ENCODE results near the gene FBRSL1.

FBRSL1 gene

DNA sequence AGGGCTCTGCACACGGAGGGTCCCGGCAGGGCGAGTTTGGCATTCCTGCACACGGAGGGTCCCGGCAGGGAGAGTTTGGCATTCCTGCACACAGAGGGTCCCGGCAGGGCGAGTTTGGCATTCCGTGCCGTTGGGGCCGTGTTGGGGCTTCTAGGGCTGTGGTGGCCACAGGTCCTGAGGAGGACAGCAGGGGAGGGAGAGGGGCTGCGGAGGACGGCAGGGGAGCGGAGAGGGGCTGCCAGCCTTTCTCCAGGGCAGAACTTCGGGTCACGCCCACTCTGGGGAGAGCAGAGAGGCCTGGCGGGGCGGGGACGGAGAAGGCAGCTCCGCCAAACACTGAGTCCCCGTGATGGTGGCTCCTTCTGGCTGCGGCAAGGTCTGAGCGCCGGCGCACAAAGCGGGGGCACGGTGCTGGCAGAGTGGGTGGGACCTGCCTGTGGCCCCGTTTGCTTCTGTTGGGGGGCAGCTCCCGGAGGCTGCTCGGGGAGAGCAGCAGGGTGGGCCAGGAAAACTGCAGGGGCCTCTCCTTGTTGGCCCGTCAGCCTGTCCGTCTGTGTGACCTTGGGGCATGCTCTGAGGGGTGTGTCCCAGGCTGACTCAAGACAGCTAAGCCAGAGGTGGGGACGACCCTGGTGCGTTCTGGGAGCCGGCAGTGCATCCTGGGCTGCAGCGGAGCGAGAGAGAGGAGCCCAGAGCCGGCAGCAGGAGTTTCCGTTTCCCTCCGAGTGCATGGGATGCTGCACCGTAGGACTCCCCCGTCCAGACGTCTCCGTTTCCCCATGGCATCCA is 60.3 kb downstream of the FBRSL1 start:
- TF ChIP-seq CTCF (IDR thresholded peaks at IDR 0.05; ENCODE audit: low read depth, low read length), result no peak
- no peak overlapping the region for H3K4me3 ChIP-seq (ENCODE audit: low read depth, low read length)

DNA sequence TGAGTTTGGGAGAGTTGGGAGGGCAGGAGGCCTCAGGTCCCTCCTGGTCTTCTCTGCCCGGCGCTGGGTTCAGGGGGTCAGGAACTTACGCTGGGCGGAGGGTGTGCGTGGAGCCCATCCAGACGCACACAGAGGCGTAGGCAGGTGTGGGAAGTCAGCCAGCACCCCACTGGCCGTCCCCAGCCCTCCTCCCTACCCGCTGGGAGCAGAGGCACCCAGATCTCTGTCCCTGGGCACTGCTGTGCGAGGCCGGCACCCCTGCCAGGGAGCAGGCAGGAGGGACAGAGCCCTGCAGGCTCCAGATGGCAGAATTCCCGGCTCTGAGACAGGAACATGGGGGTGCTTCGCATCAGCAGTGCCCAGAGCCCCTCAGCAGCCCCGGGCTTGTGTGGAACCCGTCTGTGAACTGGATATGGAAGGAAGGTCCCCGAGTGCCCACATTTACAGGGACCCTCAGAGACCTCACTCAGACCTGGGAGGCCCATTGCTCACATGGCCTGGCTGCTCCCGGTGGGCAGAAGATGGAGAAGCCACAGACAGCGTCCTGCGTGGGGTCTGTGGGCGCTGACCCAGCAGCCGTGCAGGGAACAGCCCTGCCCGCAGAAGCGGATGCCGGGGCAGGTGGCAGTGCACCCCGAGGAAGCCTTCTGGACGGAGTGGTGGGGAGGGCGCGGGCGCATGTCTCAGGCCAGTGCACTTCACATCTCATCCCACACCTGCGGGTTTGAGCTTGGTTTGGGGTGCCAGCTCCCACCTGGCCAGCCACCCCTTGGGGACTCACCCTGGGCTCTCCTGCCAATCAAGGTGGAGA is 61.1 kb downstream of the FBRSL1 start:
- H3K4me3 ChIP-seq (ENCODE audit: low read depth, low read length), result no peak overlapping the region
- no peak for TF ChIP-seq CTCF (IDR thresholded peaks at IDR 0.05; ENCODE audit: low read depth, low read length)

GRCh38 chr12:132551641-132552031 is 61.7 kb downstream of the FBRSL1 start:
- H3K4me3 ChIP-seq (ENCODE audit: low read depth, low read length), result no peak overlapping the region
- no peak for TF ChIP-seq CTCF (IDR thresholded peaks at IDR 0.05; ENCODE audit: low read depth, low read length)

DNA sequence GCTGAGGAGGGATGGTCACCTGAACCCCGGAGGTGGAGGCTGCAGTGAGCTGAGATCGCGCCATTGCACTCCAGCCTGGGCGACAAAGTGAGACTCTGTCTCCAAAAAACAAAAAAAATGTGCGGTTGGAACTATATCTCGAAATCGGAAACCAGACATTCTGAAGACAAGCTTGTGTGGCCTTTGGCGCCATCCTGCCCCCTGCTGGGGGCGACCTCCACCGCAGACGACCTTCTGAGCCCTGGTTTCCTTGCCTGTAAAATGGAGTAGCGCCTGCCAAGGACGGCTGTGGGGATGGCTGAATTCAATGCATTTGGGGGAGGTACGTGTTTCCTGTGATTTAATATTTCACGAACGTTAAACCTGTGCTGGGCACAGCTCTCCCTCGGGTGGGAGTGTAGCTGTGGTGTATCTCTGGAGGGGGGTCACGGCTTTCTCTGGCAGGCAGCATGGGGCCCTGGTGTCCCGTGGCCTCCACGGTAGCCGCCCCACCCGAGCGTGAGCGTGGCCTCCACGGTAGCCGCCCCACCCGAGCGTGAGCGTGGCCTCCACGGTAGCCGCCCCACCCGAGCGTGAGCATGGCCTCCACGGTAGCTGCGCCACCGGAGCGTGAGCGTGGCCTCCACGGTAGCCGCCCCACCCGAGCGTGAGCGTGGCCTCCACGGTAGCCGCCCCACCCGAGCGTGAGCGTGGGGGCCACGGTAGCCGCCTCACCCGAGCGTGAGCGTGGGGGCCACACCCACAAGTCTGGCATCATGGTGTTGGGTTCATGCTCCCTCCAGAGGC is 65.1 kb downstream of the FBRSL1 start:
- H3K4me3 ChIP-seq (ENCODE audit: low read depth, low read length), result no peak overlapping the region
- TF ChIP-seq CTCF (IDR thresholded peaks at IDR 0.05; ENCODE audit: low read depth, low read length), result no peak

DNA sequence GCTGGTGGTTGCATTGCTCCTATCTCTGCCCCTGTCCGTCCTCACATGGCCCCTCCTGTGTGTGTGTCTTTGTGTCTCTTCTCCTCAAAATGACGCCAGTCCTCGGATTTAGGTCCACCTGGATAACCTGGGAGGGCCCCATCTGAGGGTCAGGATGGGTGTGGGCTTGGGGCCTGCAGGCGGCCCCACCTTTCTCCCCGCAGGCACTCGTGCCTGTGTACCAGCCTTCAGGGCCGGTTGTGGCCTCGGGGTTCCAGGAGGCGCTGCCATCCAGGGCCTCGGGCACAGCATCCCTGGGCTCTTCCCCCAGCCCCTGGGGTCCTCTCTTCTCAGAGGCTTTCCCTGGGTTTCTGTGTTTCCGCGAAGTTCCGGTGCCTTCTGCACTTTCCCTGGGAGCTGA is 65.7 kb downstream of the FBRSL1 start:
- no peak for TF ChIP-seq CTCF (IDR thresholded peaks at IDR 0.05; ENCODE audit: low read depth, low read length)
- no peak overlapping the region for H3K4me3 ChIP-seq (ENCODE audit: low read depth, low read length)

DNA sequence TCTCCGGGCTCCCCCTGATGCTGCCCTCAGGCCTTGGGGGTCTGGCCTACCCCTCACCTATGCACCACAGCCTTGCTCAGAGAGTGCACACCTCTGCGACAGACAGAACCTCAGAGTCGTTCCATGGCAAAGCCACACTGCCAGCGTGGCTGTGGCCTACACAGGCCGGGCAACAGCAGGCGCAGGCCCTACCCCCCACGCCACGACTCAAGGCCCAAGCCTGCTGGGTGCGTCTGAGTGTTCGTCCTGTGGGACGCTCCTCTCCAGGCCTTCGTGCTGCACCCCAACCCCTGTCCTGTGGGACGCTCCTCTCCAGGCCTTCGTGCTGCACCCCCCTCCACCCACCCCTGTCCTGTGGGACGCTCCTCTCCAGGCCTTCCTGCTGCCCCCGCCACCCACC is 66.3 kb downstream of the FBRSL1 start:
- H3K4me3 ChIP-seq (ENCODE audit: low read depth, low read length), result no peak overlapping the region
- no peak for TF ChIP-seq CTCF (IDR thresholded peaks at IDR 0.05; ENCODE audit: low read depth, low read length)

Data from WI38 (cell line).